Measurements from ENCODE around the gene FBXO34. TPM values are rescaled to one million over a fixed set of nuclear protein-coding genes. Genes with fewer than 3 reads are reported as not detected.
A peak's percentile ranks its signal among the peaks of the same experiment; 100 is the strongest.

FBXO34 gene
- total and polyA plus RNA-seq, 5 donors = 10.2 to 30.0 (median 24.3) TPM

- Histone ChIP-seq H3K9me3 (ENCODE audit: control insufficient read depth, low read length) (no peaks in the 10 kb centered on the region), H3K4me1 (ENCODE audit: control insufficient read depth, insufficient read depth, low read length) (peaks cover 6% of the 10 kb centered on the region), H3K27ac (ENCODE audit: low read length) (no peak overlapping the region), H3K4me3 (ENCODE audit: low read length) (no peak overlapping the region), H3K27me3 (ENCODE audit: control insufficient read depth, insufficient read depth) (no peaks in the 10 kb centered on the region)
- ATAC-seq = no peak
- WGBS = 97% methylated on average over 1 of the region's 1 CpG
- intact Hi-C loops (cut with DNase I) = loop anchor here in 1 of 4 donors (10.0 kb wide), 1 partner anchor 72 kb away; the partner anchor contains the start of gene FBXO34
- no peak for DNase-seq
These were observed 75.8 kb downstream of the FBXO34 start for GRCh38 chr14:55347040-55347439.

- no peaks in the 10 kb centered on the region for H3K9me3 ChIP-seq (ENCODE audit: control insufficient read depth, low read length)
- no peak overlapping the region for H3K4me3 ChIP-seq (ENCODE audit: low read length)
- H3K27ac ChIP-seq (ENCODE audit: low read length) = no peak overlapping the region
- H3K27me3 ChIP-seq (ENCODE audit: control insufficient read depth, insufficient read depth) = no peaks in the 10 kb centered on the region
- peaks cover 6% of the 10 kb centered on the region for H3K4me1 ChIP-seq (ENCODE audit: control insufficient read depth, insufficient read depth, low read length)
- intact Hi-C loops (cut with DNase I) = loop anchor here in 1 of 4 donors (10.0 kb wide), 1 partner anchor 73 kb away; the partner anchor contains the start of gene FBXO34
- ATAC-seq (no peak), DNase-seq (no peak)
- 95% methylated on average over 3 of the region's 3 CpGs for WGBS
These were observed 76.5 kb downstream of the FBXO34 start for GRCh38 chr14:55347748-55348147.

DNA sequence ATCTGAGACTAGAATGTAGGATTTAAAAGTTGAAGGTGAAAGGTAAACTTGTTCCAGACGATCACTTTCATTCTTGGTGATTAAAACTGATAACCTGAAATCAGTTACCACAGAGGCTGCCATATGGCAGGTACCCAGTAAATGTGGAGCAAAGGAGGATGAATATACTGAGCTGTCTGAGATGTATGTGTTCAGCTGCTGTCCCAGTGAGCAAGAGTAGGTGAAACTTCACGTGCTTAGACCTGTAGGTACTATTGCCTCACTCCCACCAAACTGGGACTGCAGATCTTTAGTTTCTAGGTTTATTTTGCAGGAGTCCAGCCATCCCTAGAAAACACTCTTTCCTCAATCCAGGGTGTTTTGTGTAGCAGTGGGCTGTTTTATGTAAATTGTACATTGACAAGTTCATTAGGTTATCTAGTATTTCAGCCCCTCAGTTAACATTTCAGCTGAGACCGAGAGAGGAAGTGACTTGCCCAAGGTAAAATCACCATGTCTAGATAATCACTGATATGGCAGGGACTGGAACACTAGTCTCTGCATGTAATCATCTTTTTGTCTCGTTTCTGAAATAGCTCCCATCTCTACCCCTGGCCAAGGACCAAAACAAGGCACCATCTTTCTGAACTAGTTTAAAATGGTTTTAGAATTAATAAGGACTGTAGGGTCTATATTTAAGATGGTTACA, 77.7 kb downstream of the FBXO34 start:
- intact Hi-C loops (cut with DNase I) = loop anchor here in 1 of 4 donors (10.0 kb wide), 1 partner anchor 74 kb away; the partner anchor contains the start of gene FBXO34
- no peaks in the 10 kb centered on the region for H3K27me3 ChIP-seq (ENCODE audit: control insufficient read depth, insufficient read depth)
- no peak overlapping the region for H3K4me3 ChIP-seq (ENCODE audit: low read length)
- H3K4me1 ChIP-seq (ENCODE audit: control insufficient read depth, insufficient read depth, low read length) = peaks cover 6% of the 10 kb centered on the region
- no peak overlapping the region for H3K27ac ChIP-seq (ENCODE audit: low read length)
- DNase-seq (no peak), ATAC-seq (no peak)
- WGBS = 58% methylated on average over 4 of the region's 4 CpGs
- H3K9me3 ChIP-seq (ENCODE audit: control insufficient read depth, low read length) = no peaks in the 10 kb centered on the region

- ATAC-seq (no peak), DNase-seq (no peak)
- Histone ChIP-seq H3K4me3 (ENCODE audit: low read length) (no peak overlapping the region), H3K9me3 (ENCODE audit: control insufficient read depth, low read length) (no peaks in the 10 kb centered on the region), H3K4me1 (ENCODE audit: control insufficient read depth, insufficient read depth, low read length) (peaks cover 6% of the 10 kb centered on the region), H3K27me3 (ENCODE audit: control insufficient read depth, insufficient read depth) (no peaks in the 10 kb centered on the region), H3K27ac (ENCODE audit: low read length) (no peak overlapping the region)
- 87% methylated on average over 12 of the region's 12 CpGs for WGBS
- intact Hi-C loops (cut with DNase I) = loop anchor here in 1 of 4 donors (10.0 kb wide), 1 partner anchor 75 kb away; the partner anchor contains the start of gene FBXO34
These were observed 78.3 kb downstream of the FBXO34 start for GRCh38 chr14:55349565-55349964.

DNA sequence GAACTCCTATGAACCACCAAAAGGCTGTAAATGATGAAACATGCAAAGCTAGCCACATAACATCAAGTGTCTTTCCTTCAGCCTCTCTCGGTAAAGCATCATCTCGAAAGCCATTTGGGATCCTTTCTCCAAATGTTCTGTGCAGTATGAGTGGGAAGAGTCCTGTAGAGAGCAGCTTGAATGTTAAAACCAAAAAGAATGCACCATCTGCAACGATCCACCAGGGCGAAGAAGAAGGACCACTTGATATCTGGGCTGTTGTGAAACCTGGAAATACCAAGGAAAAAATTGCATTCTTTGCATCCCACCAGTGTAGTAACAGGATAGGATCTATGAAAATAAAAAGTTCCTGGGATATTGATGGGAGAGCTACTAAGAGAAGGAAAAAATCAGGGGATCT, 79.2 kb downstream of the FBXO34 start:
- no peak overlapping the region for H3K27ac ChIP-seq (ENCODE audit: low read length)
- ATAC-seq (no peak), DNase-seq (no peak)
- WGBS = 94% methylated on average over 4 of the region's 4 CpGs
- intact Hi-C loops (cut with DNase I) = loop anchor here in 2 of 4 donors (5.0 to 10.0 kb wide), 2 partner anchors 78 to 136 kb away; partner anchors contain the start of gene FBXO34 (in 1 of the 2)
- H3K9me3 ChIP-seq (ENCODE audit: control insufficient read depth, low read length) = no peaks in the 10 kb centered on the region
- H3K27me3 ChIP-seq (ENCODE audit: control insufficient read depth, insufficient read depth) = no peaks in the 10 kb centered on the region
- H3K4me1 ChIP-seq (ENCODE audit: control insufficient read depth, insufficient read depth, low read length) = no peaks in the 10 kb centered on the region
- H3K4me3 ChIP-seq (ENCODE audit: low read length) = no peak overlapping the region

DNA sequence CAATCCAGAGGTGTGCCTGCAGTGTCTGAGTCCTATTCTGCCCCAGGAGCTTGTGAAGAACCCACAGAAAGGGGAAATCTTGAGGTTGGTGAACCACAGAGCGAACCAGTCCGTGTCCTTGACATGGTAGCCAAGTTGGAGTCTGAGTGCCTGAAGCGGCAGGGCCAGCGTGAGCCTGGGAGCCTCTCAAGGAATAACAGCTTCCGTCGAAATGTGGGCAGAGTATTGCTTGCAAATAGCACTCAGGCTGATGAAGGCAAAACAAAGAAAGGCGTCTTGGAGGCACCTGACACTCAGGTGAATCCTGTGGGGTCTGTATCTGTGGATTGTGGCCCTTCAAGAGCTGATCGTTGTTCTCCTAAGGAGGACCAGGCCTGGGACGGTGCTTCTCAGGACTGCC, 79.9 kb downstream of the FBXO34 start:
- no peak for ATAC-seq
- intact Hi-C loops (cut with DNase I) = loop anchor here in 2 of 4 donors (5.0 to 10.0 kb wide), 2 partner anchors 79 to 136 kb away; partner anchors contain the start of gene FBXO34 (in 1 of the 2)
- WGBS = 92% methylated on average over 9 of the region's 9 CpGs

GRCh38 chr14:55352201-55352600, 81.0 kb downstream of the FBXO34 start:
- Histone ChIP-seq H3K27ac (ENCODE audit: low read length) (no peak overlapping the region), H3K4me1 (ENCODE audit: control insufficient read depth, insufficient read depth, low read length) (no peaks in the 10 kb centered on the region), H3K9me3 (ENCODE audit: control insufficient read depth, low read length) (no peaks in the 10 kb centered on the region), H3K4me3 (ENCODE audit: low read length) (no peak overlapping the region), H3K27me3 (ENCODE audit: control insufficient read depth, insufficient read depth) (no peaks in the 10 kb centered on the region)
- ATAC-seq = no peak
- intact Hi-C loops (cut with DNase I) = loop anchor here in 2 of 4 donors (5.0 to 10.0 kb wide), 2 partner anchors 80 to 137 kb away; partner anchors contain the start of gene FBXO34 (in 1 of the 2)
- no peak for DNase-seq
- WGBS = 93% methylated on average over 9 of the region's 9 CpGs

More for the DNA sequence above, 79.9 kb downstream of the FBXO34 start:
- Histone ChIP-seq H3K4me3 (ENCODE audit: low read length) (no peak overlapping the region), H3K4me1 (ENCODE audit: control insufficient read depth, insufficient read depth, low read length) (no peaks in the 10 kb centered on the region), H3K27ac (ENCODE audit: low read length) (no peak overlapping the region), H3K9me3 (ENCODE audit: control insufficient read depth, low read length) (no peaks in the 10 kb centered on the region), H3K27me3 (ENCODE audit: control insufficient read depth, insufficient read depth) (no peaks in the 10 kb centered on the region)
- DNase-seq = no peak

DNA sequence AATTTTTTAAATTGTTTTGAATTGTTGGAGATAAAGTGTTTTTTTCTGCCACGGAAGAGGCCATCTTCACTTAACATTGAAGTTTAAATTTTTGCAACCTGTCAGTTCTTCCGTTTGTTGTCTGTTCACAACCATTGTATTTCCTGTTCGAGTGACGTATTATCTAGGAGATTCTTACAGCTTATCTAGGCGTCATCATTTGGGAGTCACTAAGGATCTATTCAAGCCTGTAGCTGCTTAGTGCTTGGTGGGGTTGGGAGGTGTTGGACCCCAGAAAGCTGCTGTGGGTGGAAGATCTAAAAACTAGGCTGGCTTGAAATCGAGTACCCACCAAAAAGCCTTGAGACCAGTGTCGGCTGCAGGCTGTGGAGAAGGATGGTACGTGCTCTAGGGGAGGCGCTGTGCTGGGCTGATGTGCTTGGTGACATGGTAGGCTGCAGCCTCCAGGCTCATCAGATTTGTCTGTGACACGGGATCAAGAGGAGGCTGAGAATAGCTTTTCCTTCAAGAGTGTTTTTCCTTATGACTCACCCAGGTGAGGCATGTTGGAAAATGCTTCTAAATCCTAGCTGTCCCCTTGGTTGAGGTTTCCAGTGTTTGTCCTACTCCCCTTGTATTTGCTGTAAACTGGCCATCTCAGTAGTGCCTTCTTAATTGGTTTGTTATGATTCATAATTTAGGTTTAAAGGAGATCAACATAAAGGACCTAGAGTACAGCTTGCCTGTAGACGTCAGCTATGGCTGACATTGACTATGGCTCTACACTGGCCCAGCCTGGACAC, 82.7 kb downstream of the FBXO34 start:
- ATAC-seq = no peak
- WGBS = 73% methylated on average over 11 of the region's 11 CpGs
- Histone ChIP-seq H3K27ac (ENCODE audit: low read length) (no peak overlapping the region), H3K4me1 (ENCODE audit: control insufficient read depth, insufficient read depth, low read length) (no peaks in the 10 kb centered on the region), H3K4me3 (ENCODE audit: low read length) (no peak overlapping the region), H3K27me3 (ENCODE audit: control insufficient read depth, insufficient read depth) (no peaks in the 10 kb centered on the region), H3K9me3 (ENCODE audit: control insufficient read depth, low read length) (no peaks in the 10 kb centered on the region)
- intact Hi-C loops (cut with DNase I) = loop anchor here in 3 of 4 donors (2.0 to 10.0 kb wide), 3 partner anchors 82 to 139 kb away; partner anchors contain the start of gene FBXO34 (in 2 of the 3)
- DNase-seq = no peak

DNA sequence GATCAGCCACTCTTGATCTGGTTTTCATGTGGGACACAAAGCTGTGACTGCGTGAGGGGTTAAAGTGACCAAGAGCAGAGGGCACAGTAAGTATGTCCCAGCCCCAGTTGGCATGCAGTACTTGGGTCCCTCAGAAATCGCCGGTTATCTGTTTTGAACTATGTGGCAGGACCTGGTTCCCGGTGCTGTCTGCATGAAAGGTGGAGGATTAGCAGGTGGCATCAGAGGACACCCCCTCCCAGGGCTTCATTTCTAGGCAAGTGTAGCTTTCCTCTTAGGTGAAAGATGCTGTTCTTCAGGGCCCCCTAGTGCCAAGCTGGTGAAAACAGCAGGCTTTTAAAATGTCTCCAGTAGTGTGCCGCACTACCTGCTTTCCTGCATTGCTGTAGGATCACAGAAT, 83.3 kb downstream of the FBXO34 start:
- ATAC-seq (peak; percentile 66 to 81), DNase-seq (peak in 2 of 3 donors; percentile 19 to 46)
- H3K27me3 ChIP-seq (ENCODE audit: control insufficient read depth, insufficient read depth) = no peaks in the 10 kb centered on the region
- intact Hi-C loops (cut with DNase I) = loop anchor here in 3 of 4 donors (2.0 to 10.0 kb wide), 3 partner anchors 82 to 140 kb away; partner anchors contain the start of gene FBXO34 (in 2 of the 3)
- WGBS = 45% methylated on average over 5 of the region's 5 CpGs
- H3K9me3 ChIP-seq (ENCODE audit: control insufficient read depth, low read length) = no peaks in the 10 kb centered on the region
- no peaks in the 10 kb centered on the region for H3K4me1 ChIP-seq (ENCODE audit: control insufficient read depth, insufficient read depth, low read length)
- no peak overlapping the region for H3K27ac ChIP-seq (ENCODE audit: low read length)
- H3K4me3 ChIP-seq (ENCODE audit: low read length) = no peak overlapping the region

GRCh38 chr14:55355922-55356321, 84.7 kb downstream of the FBXO34 start:
- intact Hi-C loops (cut with DNase I) = loop anchor here in 2 of 4 donors (2.0 to 10.0 kb wide), 3 partner anchors 84 to 141 kb away; partner anchors contain the start of gene FBXO34 (in 2 of the 2)
- H3K4me1 ChIP-seq (ENCODE audit: control insufficient read depth, insufficient read depth, low read length) = no peaks in the 10 kb centered on the region
- H3K27ac ChIP-seq (ENCODE audit: low read length) = no peak overlapping the region
- H3K27me3 ChIP-seq (ENCODE audit: control insufficient read depth, insufficient read depth) = no peaks in the 10 kb centered on the region
- DNase-seq (no peak), ATAC-seq (no peak)
- H3K9me3 ChIP-seq (ENCODE audit: control insufficient read depth, low read length) = no peaks in the 10 kb centered on the region
- 85% methylated on average over 6 of the region's 6 CpGs for WGBS
- H3K4me3 ChIP-seq (ENCODE audit: low read length) = no peak overlapping the region

All from right cardiac atrium (tissue), 5 donors.